Right lobe of liver (tissue), 4 donors: ENCODE measurements around the gene IQSEC1.

Experiments used
- CTCF ChIP-seq, 4 donors: fragments of 200-600 bp in 3 of 4; fragments of 450-650 bp in 1 of 4; IDR thresholded peaks; one replicate each; pipeline versions ENCODE4 v1.5.1 to v1.8.0; 2016 to 2022; ENCODE audit warnings: antibody characterized with exemption in 4 of 4, mild to moderate bottlenecking in 2 of 4
- POLR2A ChIP-seq: fragments of 450-650 bp; IDR thresholded peaks from one replicate; pipeline ENCODE4 v1.6.1; 2017; ENCODE audit warnings: antibody characterized with exemption, mild to moderate bottlenecking
- donor health status: DM: no; HTN: no; CAD: no.
- donor health status: DM: no; HTN: no; CAD: no.
- donor health status: DM: no; HTN: yes; CAD: no.

GRCh38 chr3:13122081-13123012 lies 49.1 kb upstream of the IQSEC1 start:
- TF ChIP-seq CTCF (IDR thresholded peaks at IDR 0.05) (no peak), POLR2A (no peak)
